Adipose tissue (tissue), 3 donors: ENCODE measurements around the gene GAS1. TPM values are rescaled to one million over a fixed set of nuclear protein-coding genes. Genes with fewer than 3 reads are reported as not detected.

Experiments
- H3K27ac ChIP-seq: one replicate; pipeline ENCODE4 v1.5.1; 2013; ENCODE audit warnings: low read depth, low read length
- WGBS, 3 donors: extraction: QIAGEN DNeasy Blood & Tissue Kit; methylation state at CpG; one replicate each; pipeline ENCODE4 v1.1.7; 2013; 5-methylcytosine and 5-hydroxymethylcytosine counted together
- polyA plus RNA-seq, 3 donors: library from polyadenylated mRNA; stranded (reverse); fragments of 200-250 nt; gene quantifications; one replicate each; pipeline ENCODE4 v1.2.3, GENCODE V29; 2013
- donor health status: healthy with polysubstance abuse.
- donor health status: Bipolar disorder and iron deficiency.
- donor health status: healthy.

GAS1 gene
- polyA plus RNA-seq, 3 donors = 8.3 to 67.1 (median 35.0) TPM

DNA sequence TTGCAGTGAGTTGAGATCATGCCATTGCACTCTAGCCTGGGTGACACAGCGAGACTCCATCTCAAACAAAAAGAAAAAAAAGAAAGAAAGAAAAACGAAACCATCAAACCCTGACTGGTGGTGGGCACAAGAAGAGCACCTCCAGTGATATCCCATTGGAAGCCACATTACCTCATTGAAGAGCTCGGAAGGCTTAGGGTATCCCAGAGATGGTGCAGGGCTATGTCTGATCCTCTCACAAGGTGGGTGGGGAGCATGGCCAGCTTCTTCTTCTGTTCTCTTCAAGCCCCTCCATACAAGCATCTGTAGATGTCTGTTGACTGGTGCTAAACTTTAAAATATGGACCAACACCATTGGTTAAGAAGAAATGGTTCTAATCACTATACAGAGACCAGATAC, 45.8 kb downstream of the GAS1 start:
- no peak overlapping the region for H3K27ac ChIP-seq
- 86 to 91% (median 88%) methylated on average over 3 of the region's 3 CpGs for WGBS, 3 donors
